HG03025 (cell line): ENCODE results near the gene KCNJ12.
"Not testable (repeated sequence)": the region's sequence is repeated elsewhere in the genome, so short reads cannot be mapped to it uniquely, and the experiment has no call there.

Experiments used
- ATAC-seq: cut with Tn5 transposase; IDR thresholded peaks from one replicate; pipeline ENCODE4 v1.9.1; 2021; ENCODE audit warnings: mild to moderate bottlenecking, moderate library complexity; ENCODE audit not compliant: unreplicated experiment, low FRiP score

KCNJ12 gene

GRCh38 chr17:21381076-21381706 is 5.0 kb downstream of the KCNJ12 start:
- ATAC-seq = no peak

- ATAC-seq = no peak
Measured at GRCh38 chr17:21382560-21383495, 6.7 kb downstream of the KCNJ12 start.

GRCh38 chr17:21385281-21385845 is 9.2 kb downstream of the KCNJ12 start:
- ATAC-seq = no peak

- no peak for ATAC-seq
Measured at GRCh38 chr17:21387616-21388015, 11.5 kb downstream of the KCNJ12 start.

GRCh38 chr17:21388066-21388465 is 11.9 kb downstream of the KCNJ12 start:
- ATAC-seq = no peak

- no peak for ATAC-seq
Measured at GRCh38 chr17:21388944-21389343, 12.8 kb downstream of the KCNJ12 start.

- no peak for ATAC-seq
Measured at GRCh38 chr17:21389394-21389793, 13.2 kb downstream of the KCNJ12 start.

DNA sequence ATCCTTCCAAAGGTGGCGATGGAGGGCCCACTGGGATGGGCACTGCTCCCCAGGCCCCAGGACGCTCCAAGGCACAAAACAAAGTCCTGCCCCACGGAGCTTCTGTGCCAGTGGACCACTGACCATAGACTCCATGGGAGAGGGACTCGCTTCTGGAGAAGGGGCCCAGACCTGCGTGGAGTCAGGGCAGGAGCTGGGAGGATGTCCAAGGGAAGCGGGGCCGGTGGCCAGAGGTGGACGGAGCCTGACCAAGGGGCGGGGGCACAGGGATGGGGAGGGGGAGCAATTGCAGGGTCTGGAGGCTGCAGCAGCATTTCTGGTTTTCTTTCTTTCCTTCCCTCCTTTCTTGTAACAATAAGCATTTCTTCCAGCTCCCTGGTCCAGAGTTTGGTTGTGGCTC is 14.1 kb downstream of the KCNJ12 start:
- ATAC-seq = no peak

GRCh38 chr17:21392266-21392665 is 16.1 kb downstream of the KCNJ12 start:
- ATAC-seq = no peak

GRCh38 chr17:21394265-21394664 is 18.1 kb downstream of the KCNJ12 start:
- ATAC-seq = no peak

DNA sequence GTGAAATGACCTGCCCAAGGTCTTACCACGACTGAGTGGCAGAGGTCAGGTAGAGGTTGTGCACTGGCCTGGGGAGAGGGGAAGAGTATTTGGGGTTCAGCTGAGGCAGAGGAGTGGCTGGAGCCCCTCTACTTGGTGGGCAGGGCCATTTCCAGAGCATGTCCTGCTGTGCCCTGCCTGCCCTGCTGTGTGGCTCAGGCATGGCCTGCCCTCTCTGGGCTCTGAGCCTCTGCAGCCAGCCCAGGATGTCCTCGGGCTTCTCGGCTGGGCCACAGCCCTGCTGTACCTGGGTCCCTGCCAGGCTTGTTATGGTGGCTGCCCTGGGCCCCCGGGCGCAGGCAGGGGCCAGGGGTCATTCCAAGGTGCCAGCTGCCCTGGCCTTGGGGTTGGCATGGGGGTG is 19.6 kb downstream of the KCNJ12 start:
- no peak for ATAC-seq

GRCh38 chr17:21396237-21396636 is 20.1 kb downstream of the KCNJ12 start:
- no peak for ATAC-seq

- ATAC-seq = no peak
Measured at GRCh38 chr17:21397341-21398190, 21.4 kb downstream of the KCNJ12 start.

DNA sequence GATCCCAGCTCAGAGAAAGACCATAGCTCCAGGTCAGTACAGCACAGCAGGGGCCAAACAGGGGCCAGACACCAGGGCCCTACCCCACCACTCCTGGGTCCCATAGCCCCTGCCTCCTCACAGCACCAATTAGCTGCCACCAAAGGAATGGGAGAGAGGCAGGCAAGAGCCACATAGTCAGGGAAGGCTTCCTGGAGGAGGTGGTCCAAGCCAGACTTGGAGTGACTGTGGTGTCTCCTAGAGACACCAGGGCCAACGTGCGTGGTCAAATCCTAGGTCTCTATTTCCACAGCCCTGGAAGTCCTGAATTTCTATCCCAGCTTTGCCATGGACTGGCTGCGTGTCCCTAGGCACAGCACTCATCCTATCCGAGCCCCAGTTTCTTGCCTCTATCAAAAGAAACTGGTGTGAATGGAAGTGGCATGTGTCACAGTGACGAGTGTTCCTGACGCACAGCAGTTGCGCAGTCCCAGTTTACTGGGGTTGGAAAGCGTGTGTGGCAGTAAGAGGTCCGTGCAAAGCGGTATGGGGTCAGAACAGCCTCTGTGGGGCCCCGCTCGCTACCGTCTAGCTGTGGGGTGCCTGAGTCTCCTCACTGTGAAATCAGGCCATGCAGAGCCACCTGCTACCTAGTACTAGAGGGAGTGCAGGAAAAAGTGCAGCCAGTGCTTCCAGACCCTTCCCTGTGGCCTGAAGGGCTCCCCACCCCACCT is 23.5 kb downstream of the KCNJ12 start:
- ATAC-seq = no peak

GRCh38 chr17:21400187-21400569 is 24.0 kb downstream of the KCNJ12 start:
- ATAC-seq = not testable (repeated sequence)

- no peak for ATAC-seq
Measured at GRCh38 chr17:21400816-21401593, 24.8 kb downstream of the KCNJ12 start.

DNA sequence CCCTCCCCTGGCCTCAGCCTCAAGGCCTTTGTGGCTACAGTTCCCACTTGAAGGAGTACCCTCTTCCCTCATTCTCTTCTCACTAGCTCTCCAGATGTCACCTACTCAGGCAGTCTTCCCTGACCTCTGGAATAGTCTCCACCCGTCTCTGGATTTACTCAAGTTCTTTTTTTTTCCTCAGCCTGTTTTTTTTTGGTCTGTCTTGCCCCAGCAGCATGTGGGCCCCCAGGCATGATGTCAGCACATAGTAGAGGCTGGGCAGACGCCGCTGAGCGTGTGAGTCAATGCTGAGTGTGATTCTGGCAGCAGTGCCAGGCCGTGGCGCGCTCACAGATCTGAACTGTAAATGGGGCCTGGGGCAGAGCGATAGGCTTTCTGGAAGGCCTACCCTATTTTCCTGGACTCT is 26.0 kb downstream of the KCNJ12 start:
- ATAC-seq = not testable (repeated sequence)

- not testable (repeated sequence) for ATAC-seq
Measured at GRCh38 chr17:21402926-21403325, 26.8 kb downstream of the KCNJ12 start.

DNA sequence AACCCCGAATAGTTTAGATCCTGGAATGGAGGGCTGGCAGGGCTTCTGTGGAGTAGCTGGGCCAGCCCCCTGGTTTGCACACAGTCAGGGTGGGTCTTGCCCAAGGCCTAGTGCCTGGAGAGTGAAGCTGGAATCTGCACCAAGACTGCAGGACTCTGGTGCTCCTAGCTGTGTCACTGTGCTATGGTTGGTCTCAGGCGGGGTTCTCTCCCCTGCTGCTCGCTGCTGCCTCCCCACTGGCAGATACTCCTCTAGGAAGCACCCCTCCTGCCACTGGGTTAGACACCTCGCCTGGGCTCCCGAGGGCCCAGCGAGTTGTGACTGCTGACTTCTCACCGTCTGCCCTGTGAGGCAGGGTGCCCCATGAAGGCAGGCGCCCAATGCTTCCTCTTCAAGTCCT is 27.9 kb downstream of the KCNJ12 start:
- not testable (repeated sequence) for ATAC-seq
